Colonic mucosa (tissue), 4 donors: Measurements from ENCODE around the gene HMGCS1. TPM values are rescaled to one million over a fixed set of nuclear protein-coding genes. Genes with fewer than 3 reads are reported as not detected.
A peak's percentile ranks its signal among the peaks of the same experiment; 100 is the strongest.

Experiments used
- DNase-seq: peaks from one replicate; pipeline ENCODE4 v3.0.0-alpha.2; 2020
- H3K27ac ChIP-seq: fragments of 200-600 bp; one replicate; pipeline ENCODE4 v1.8.0; 2021
- H3K27me3 ChIP-seq: fragments of 200-600 bp; one replicate; pipeline ENCODE4 v1.8.0; 2021
- H3K36me3 ChIP-seq: fragments of 200-600 bp; one replicate; pipeline ENCODE4 v1.8.0; 2021
- H3K4me1 ChIP-seq: fragments of 200-600 bp; one replicate; pipeline ENCODE4 v1.8.0; 2021; ENCODE audit warnings: mild to moderate bottlenecking
- H3K4me3 ChIP-seq: fragments of 200-600 bp; one replicate; pipeline ENCODE4 v1.8.0; 2021
- H3K9ac ChIP-seq, 2 donors: one replicate each; pipeline ENCODE4 v1.7.0; 2013; ENCODE audit warnings: control low read depth in 2 of 2, low read depth in 2 of 2, low read length in 2 of 2
- H3K9me3 ChIP-seq: fragments of 200-600 bp; one replicate; pipeline ENCODE4 v1.8.0; 2021
- CTCF ChIP-seq: fragments of 200-600 bp; IDR thresholded peaks from one replicate; pipeline ENCODE4 v1.8.0; 2022; ENCODE audit warnings: antibody characterized with exemption, mild to moderate bottlenecking
- intact Hi-C: fragments of 100-400 bp; cut with DNase I; formaldehyde crosslinking; loops from one replicate; pipeline ENCODE4 v1.14.1; 2022
- total RNA-seq, 2 donors: library from RNA; stranded (reverse); fragmentation: NEBNext Ultra II Directional in 1 of 2; extraction: Animal tissue kit (Norgen Biotek cat#: 25700) in 1 of 2; gene quantifications; one replicate each; pipeline ENCODE4 v1.2.1, GENCODE V29; 2021
- donor health status: healthy.
- donor health status: DM: no; HTN: no; CAD: no.
- donor health status: DM: no; HTN: no; CAD: no.

The HMGCS1 gene
- total RNA-seq, 2 donors from 2014 or later, result 95.1 to 498 TPM

GRCh38 chr5:43305948-43306565 is 7.2 kb downstream of the HMGCS1 start:
- H3K4me3 ChIP-seq, result no peak overlapping the region
- no peaks in the 10 kb centered on the region for H3K27me3 ChIP-seq
- no peak overlapping the region for H3K27ac ChIP-seq
- no peaks in the 10 kb centered on the region for H3K9me3 ChIP-seq
- H3K36me3 ChIP-seq, result no peaks in the 10 kb centered on the region
- H3K9ac ChIP-seq, result no peak overlapping the region
- H3K4me1 ChIP-seq, result peaks cover 4% of the 10 kb centered on the region
- intact Hi-C loops, result no loop called here
- no peak for DNase-seq
- TF ChIP-seq CTCF, result peak; percentile 41

GRCh38 chr5:43304525-43304924 is 8.7 kb downstream of the HMGCS1 start:
- peaks cover 4% of the 10 kb centered on the region for H3K4me1 ChIP-seq
- H3K27ac ChIP-seq, result no peak overlapping the region
- no peaks in the 10 kb centered on the region for H3K27me3 ChIP-seq
- no peak overlapping the region for H3K4me3 ChIP-seq
- no peak for TF ChIP-seq CTCF
- H3K9me3 ChIP-seq, result no peaks in the 10 kb centered on the region
- H3K9ac ChIP-seq, result no peak overlapping the region
- no peaks in the 10 kb centered on the region for H3K36me3 ChIP-seq
- no peak for DNase-seq
- intact Hi-C loops, result no loop called here

GRCh38 chr5:43303242-43303641 is 10.0 kb downstream of the HMGCS1 start:
- intact Hi-C loops, result no loop called here
- no peaks in the 10 kb centered on the region for H3K9me3 ChIP-seq

GRCh38 chr5:43302481-43302880 is 10.7 kb downstream of the HMGCS1 start:
- no peaks in the 10 kb centered on the region for H3K27me3 ChIP-seq
- H3K36me3 ChIP-seq, result peaks cover 11% of the 10 kb centered on the region
- H3K4me1 ChIP-seq, result no peaks in the 10 kb centered on the region
- DNase-seq, result no peak
- H3K9ac ChIP-seq, result no peak overlapping the region
- TF ChIP-seq CTCF, result no peak
- H3K27ac ChIP-seq, result no peak overlapping the region
- H3K4me3 ChIP-seq, result no peak overlapping the region
- no peaks in the 10 kb centered on the region for H3K9me3 ChIP-seq
- intact Hi-C loops, result no loop called here

More at GRCh38 chr5:43303242-43303641, 10.0 kb downstream of the HMGCS1 start:
- Histone ChIP-seq H3K27me3 (no peaks in the 10 kb centered on the region), H3K4me3 (no peak overlapping the region), H3K36me3 (peaks cover 6% of the 10 kb centered on the region), H3K27ac (no peak overlapping the region), H3K4me1 (peaks cover 2% of the 10 kb centered on the region), H3K9ac (no peak overlapping the region)
- DNase-seq, result no peak
- TF ChIP-seq CTCF, result no peak

GRCh38 chr5:43301653-43302091 is 11.5 kb downstream of the HMGCS1 start:
- no peak overlapping the region for H3K4me3 ChIP-seq
- no peaks in the 10 kb centered on the region for H3K27me3 ChIP-seq
- no peak overlapping the region for H3K27ac ChIP-seq
- peaks cover 14% of the 10 kb centered on the region for H3K36me3 ChIP-seq
- no peak overlapping the region for H3K9ac ChIP-seq
- TF ChIP-seq CTCF, result no peak
- intact Hi-C loops, result no loop called here
- no peaks in the 10 kb centered on the region for H3K4me1 ChIP-seq
- DNase-seq, result no peak
- H3K9me3 ChIP-seq, result no peaks in the 10 kb centered on the region
